ENCODE results near the gene SGO2.
A peak's percentile ranks its signal among the peaks of the same experiment; 100 is the strongest.

Gene SGO2

GRCh38 chr2:200615247-200615646, 89.2 kb downstream of the SGO2 start:
- TF ChIP-seq CTCF (conservative IDR thresholded peaks at IDR 0.05; ENCODE audit: control insufficient read depth, insufficient read depth, low read depth, low read length), result peak; percentile 24
- DNase-seq (ENCODE audit: low read depth), result peak; percentile 83
- no peak overlapping the region for H3K4me3 ChIP-seq (ENCODE audit: control insufficient read depth, low read depth, low read length)

DNA sequence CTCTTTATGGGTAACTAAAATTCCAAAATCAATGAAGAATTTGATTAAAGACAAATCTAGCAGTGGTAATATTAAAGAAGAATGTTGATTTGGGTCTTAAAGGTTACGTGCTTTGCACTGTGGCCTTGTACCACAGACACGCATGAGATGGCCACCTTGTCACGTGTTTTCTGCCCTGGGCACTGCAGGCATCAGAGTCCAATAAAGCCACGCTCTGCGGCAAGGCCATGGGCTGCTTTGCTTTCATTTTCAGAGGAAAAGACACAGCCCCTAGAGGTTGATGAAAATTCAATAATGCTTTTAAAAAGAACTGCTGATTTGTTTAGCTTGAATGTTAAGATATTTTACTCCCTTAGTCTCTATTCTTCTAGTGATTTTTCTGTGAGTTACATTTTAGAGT, 90.2 kb downstream of the SGO2 start:
- no peak overlapping the region for H3K4me3 ChIP-seq (ENCODE audit: control insufficient read depth, low read depth, low read length)
- no peak for TF ChIP-seq CTCF (conservative IDR thresholded peaks at IDR 0.05; ENCODE audit: control insufficient read depth, insufficient read depth, low read depth, low read length)
- DNase-seq (ENCODE audit: low read depth), result no peak

DNA sequence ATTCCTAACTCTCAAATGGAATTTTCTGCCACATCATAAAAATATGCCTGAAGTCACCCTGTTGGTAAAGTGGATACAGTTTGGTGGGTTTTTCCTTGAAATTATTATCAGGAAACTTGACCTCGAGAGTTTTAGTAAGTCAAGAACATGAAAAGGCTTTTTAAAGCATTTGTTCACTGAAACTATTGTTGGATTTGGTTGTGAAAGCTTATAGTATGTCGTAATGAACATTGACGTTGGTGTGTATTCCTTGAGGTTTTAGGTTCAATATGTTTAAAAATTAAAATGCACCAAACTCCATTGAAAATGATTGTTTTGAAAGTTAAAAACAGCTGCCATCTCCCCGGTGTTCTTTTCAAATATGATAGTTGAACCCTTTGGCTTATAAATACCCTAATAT, 90.6 kb downstream of the SGO2 start:
- TF ChIP-seq CTCF (conservative IDR thresholded peaks at IDR 0.05; ENCODE audit: control insufficient read depth, insufficient read depth, low read depth, low read length), result no peak
- DNase-seq (ENCODE audit: low read depth), result peak; percentile 67
- no peak overlapping the region for H3K4me3 ChIP-seq (ENCODE audit: control insufficient read depth, low read depth, low read length)

GRCh38 chr2:200617156-200618053, 91.4 kb downstream of the SGO2 start:
- no peak overlapping the region for H3K4me3 ChIP-seq (ENCODE audit: control insufficient read depth, low read depth, low read length)
- no peak for TF ChIP-seq CTCF (conservative IDR thresholded peaks at IDR 0.05; ENCODE audit: control insufficient read depth, insufficient read depth, low read depth, low read length)
- peak; percentile 53 for DNase-seq (ENCODE audit: low read depth)

GRCh38 chr2:200618054-200618419, 92.0 kb downstream of the SGO2 start:
- no peak for DNase-seq (ENCODE audit: low read depth)
- no peak for TF ChIP-seq CTCF (conservative IDR thresholded peaks at IDR 0.05; ENCODE audit: control insufficient read depth, insufficient read depth, low read depth, low read length)
- H3K4me3 ChIP-seq (ENCODE audit: control insufficient read depth, low read depth, low read length), result no peak overlapping the region

DNA sequence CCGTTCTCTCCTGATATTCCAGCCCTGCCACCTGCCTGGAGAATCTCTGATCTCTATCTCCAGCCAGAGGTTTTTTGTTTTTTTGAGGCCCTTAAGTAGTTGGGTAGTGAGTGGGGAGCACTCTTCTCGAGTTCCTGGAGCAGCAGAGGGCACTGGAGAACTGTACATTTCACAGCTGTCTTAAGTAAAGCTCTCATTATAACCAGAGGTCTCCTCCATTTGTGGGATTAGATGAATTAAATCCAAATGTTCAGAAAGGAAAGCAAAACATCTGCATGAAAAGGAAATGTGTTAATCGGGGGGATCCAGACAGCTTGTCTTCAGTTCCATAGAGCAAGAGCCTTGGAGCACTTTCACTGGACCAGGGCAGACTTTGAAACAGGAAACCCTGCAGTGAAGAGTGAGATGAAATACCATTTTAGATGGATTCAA, 92.6 kb downstream of the SGO2 start:
- TF ChIP-seq CTCF (conservative IDR thresholded peaks at IDR 0.05; ENCODE audit: control insufficient read depth, insufficient read depth, low read depth, low read length), result peak; percentile 27
- peak; percentile 79 for DNase-seq (ENCODE audit: low read depth)
- H3K4me3 ChIP-seq (ENCODE audit: control insufficient read depth, low read depth, low read length), result no peak overlapping the region
